Erythroblast (primary cell): ENCODE results near the gene PHKB.

Source experiments
- GATA1 ChIP-seq: IDR thresholded peaks from 2 replicates; pipeline ENCODE4 v1.6.1; 2011; ENCODE audit warnings: low read depth, mild to moderate bottlenecking, control low read depth, low read length, moderate library complexity
- POLR2A ChIP-seq: IDR thresholded peaks from 2 replicates; pipeline ENCODE4 v1.6.1; 2011; ENCODE audit warnings: mild to moderate bottlenecking, low read length

DNA sequence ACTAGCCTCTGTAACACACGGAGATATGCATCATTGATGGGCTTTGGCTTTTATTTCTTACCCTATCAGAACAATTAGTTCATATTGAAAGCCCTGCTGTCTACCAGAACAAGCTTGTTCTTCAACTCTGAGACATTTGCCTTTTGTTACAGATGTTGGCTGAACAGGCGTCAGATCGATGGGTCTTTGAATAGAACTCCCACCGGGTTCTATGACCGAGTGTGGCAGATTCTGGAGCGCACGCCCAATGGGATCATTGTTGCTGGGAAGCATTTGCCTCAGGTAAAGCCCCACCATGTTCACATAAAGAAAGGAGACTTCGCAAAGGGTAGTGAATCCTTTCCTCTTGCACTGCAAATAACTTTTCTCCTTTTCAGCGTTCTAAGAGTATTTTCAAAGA, 232.1 kb downstream of the PHKB start:
- TF ChIP-seq POLR2A (no peak), GATA1 (no peak)
